Esophagus squamous epithelium (tissue), 4 donors: ENCODE results near the gene DAB2IP. TPM values are rescaled to one million over a fixed set of nuclear protein-coding genes. Genes with fewer than 3 reads are reported as not detected.

Experiments
- total RNA-seq, 4 donors: library from RNA; depleted of rRNA; stranded (reverse); fragments of >200 nt; gene quantifications; one replicate each; pipeline ENCODE4 v1.1.0, GENCODE V29; 2016

The DAB2IP gene
- total RNA-seq, 4 donors from 2014 or later: 28.3 to 48.8 (median 38.1) TPM

Other genes starting within 250 kb of the DAB2IP start
- 10 to 100 TPM; 10.8 to 34.0 (median 27.2) TPM for gene GGTA1, start 151.8 kb upstream of the DAB2IP start, total RNA-seq